HG02571 (cell line): Measurements from ENCODE around the gene PAQR6.

Source experiments
- ATAC-seq: cut with Tn5 transposase; IDR thresholded peaks from one replicate; pipeline ENCODE4 v1.9.1; 2021; ENCODE audit warnings: mild to moderate bottlenecking, moderate library complexity; ENCODE audit not compliant: unreplicated experiment

The PAQR6 gene

DNA sequence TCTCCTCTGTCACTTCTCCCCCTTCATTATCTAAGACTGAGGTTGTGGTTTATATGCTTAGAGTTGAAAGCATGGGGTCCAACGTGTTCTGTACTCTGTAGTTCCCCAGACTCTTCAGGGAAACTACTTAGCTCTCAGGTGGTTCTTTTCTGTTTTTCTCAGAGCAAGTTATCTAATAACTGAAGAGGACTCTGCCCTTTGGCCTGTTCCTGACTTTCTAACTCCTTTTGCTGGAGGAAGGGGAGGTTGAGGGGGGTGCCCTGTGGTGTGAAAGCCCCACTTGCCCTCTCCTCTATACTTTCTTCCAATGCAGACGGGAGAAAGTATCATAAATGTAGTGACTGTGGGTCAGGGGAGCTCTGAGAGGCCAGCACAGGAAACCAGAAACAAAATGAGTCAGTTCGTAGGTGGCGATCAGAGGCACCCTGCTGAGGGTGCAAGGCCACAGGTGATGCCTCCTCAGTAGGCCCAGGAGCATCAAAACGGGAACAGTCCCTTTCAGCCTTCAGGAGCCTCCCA lies 49.0 kb downstream of the PAQR6 start:
- peak; percentile 48 for ATAC-seq

DNA sequence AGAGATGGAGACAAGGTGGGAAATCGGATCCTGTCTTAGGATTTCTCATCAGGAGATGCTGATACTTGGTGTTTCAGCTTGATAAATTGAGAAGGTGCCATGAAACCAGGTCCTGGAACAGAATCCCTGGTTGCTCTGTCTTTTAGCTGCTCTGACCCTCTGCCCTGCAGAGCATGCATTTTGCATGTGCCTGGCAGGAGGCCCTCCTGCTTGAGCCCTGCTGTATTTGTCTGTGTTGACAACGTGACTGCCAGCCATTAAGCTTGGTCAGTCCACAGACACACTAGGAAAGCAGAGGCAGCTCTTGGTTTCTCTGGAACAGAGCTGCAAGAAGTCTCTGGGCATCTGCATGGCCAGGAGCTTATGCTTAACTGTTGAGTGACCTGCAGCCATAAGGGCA lies 51.4 kb downstream of the PAQR6 start:
- ATAC-seq: no peak

DNA sequence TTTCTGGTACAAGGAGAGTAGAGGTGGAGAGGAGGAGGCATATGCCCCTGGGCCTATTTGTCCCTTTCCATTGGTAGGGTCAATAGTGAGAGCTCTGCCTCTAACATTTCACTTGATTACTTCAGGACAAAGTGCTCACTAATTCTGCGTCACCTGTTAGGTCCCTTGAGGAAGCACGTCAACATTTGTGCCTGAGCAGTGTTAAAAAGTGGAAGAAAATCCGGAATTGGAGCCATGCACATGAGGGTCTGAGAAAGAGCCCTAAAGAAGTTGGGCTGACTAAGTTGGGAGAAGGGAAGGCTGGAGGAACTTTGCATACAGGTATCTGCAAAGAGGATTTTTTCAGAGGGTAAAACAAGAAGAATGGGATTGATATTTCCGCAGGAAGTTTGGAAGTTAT lies 52.0 kb downstream of the PAQR6 start:
- ATAC-seq: no peak

DNA sequence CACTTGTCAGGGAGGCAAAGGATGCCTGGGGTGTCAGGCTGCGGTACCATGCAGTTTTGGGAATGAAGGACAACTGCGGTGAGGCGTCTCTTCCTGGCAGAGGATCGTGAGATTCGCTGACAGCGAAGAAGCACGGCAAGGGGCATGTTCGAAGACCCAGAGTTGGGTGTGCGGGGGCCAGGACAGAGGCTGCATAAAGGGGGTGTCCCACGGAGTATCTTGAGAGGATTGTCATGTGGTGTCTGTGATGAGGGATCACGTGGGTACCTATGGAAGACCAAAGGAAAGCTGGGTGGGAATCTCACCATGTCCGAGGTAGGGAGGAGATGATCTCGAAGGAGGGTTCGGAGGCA lies 53.6 kb downstream of the PAQR6 start:
- ATAC-seq: no peak

DNA sequence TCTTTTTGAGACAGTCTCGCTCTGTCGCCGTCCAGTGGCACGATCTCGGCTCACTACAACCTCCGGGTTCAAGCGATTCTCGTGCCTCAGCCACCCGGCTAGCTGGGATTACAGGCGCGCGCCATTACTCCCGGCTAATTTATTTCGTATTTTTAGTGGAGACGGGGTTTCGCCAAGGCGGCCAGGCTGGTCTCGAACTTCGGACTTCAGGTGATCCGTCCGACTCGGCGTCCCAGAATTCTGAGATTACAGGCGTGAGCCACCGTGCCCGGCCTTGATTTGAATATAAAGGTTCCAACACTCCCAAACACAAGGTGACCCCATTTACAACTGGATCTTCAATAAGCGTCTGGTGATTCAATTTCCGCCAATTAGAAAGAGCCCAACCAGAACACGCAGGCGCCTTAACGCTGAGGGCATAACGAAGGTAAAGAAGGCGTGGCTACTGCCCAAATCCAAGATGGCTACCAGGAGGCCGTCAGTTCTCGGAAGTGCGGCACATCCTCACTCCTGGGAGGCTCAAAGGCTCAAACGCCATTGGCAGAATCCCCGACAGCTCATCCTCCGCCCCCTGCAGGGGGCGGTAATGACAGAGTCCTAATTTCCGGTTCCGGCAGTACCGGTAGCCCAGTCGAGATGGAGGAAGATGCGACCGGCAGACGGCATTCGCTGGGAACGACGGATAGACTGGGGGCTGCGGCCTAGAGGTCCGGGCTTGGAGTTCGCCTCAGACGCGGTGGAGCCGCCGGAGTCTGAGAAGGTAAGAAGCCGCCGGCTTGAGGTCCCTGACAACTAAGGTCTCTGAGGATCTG lies 54.2 kb downstream of the PAQR6 start, which contains the start of gene SLC25A44:
SLC25A44 (plus strand) TSS at position 617 of the 812 bp plus-strand sequence. CDS start 5,744 bp downstream, outside the sequence.
- peak; percentile 91 for ATAC-seq
